Liver (tissue), 9 donors: ENCODE results near the gene GABRA1. TPM values are rescaled to one million over a fixed set of nuclear protein-coding genes. Genes with fewer than 3 reads are reported as not detected.

Experiments
- DNase-seq: peaks from one replicate; pipeline ENCODE4 v3.0.0-alpha.2; 2017; ENCODE audit warnings: low spot score
- H3K27ac ChIP-seq, 2 donors: one replicate each; pipeline ENCODE4 v1.7.0; 2013; ENCODE audit warnings: inconsistent platforms in 2 of 2, low read length in 2 of 2, control low read depth in 1 of 2, low read depth in 1 of 2, mild to moderate bottlenecking in 1 of 2
- H3K27me3 ChIP-seq, 4 donors: one replicate each; pipeline versions ENCODE4 v1.6.1 to v1.7.0; 2013; ENCODE audit warnings: low read length in 3 of 4, inconsistent platforms in 1 of 4, mild to moderate bottlenecking in 1 of 4, moderate library complexity in 1 of 4; ENCODE audit not compliant: control insufficient read depth in 4 of 4, insufficient read depth in 4 of 4
- H3K36me3 ChIP-seq, 4 donors: one replicate each; pipeline versions ENCODE4 v1.6.1 to v1.7.0; 2013; ENCODE audit warnings: low read length in 3 of 4, mild to moderate bottlenecking in 3 of 4, low read depth in 1 of 4, moderate library complexity in 1 of 4; ENCODE audit not compliant: control insufficient read depth in 4 of 4, insufficient read depth in 3 of 4
- H3K4me1 ChIP-seq, 4 donors: one replicate each; pipeline versions ENCODE4 v1.6.1 to v1.7.0; 2013; ENCODE audit warnings: low read length in 3 of 4, mild to moderate bottlenecking in 3 of 4, moderate library complexity in 1 of 4; ENCODE audit not compliant: control insufficient read depth in 4 of 4, insufficient read depth in 4 of 4
- H3K4me3 ChIP-seq, 3 donors: one replicate each; pipeline versions ENCODE4 v1.6.1 to v1.7.0; 2013; ENCODE audit warnings: low read length in 3 of 3, control low read depth in 1 of 3, low read depth in 1 of 3, mild to moderate bottlenecking in 1 of 3
- H3K9ac ChIP-seq, 2 donors: one replicate each; pipeline ENCODE4 v1.7.0; 2013; ENCODE audit warnings: low read length in 2 of 2, mild to moderate bottlenecking in 2 of 2, moderate library complexity in 2 of 2, control low read depth in 1 of 2, low read depth in 1 of 2
- H3K9me3 ChIP-seq, 4 donors: one replicate each; pipeline versions ENCODE4 v1.6.1 to v1.7.0; 2013; ENCODE audit warnings: low read length in 3 of 4; ENCODE audit not compliant: control insufficient read depth in 4 of 4
- CTCF ChIP-seq: fragments of 150-350 bp; IDR thresholded peaks from 2 replicates; pipeline ENCODE4 v1.5.1; 2017; ENCODE audit warnings: improper control_type of control experiment, low read depth, low read length; ENCODE audit not compliant: missing input control
- EGR1 ChIP-seq, 2 donors: IDR thresholded peaks; 2 replicates each; pipeline ENCODE4 v1.6.1; 2016 to 2018; ENCODE audit warnings: antibody characterized with exemption in 2 of 2, low read depth in 2 of 2
- FOXA2 ChIP-seq: IDR thresholded peaks from 2 replicates; pipeline ENCODE4 v1.6.1; 2016; ENCODE audit warnings: antibody characterized with exemption
- GABPA ChIP-seq, 2 donors: IDR thresholded peaks in 1 of 2; conservative IDR thresholded peaks in 1 of 2; 2 replicates each; pipeline ENCODE4 v1.6.1; 2016; ENCODE audit warnings: antibody characterized with exemption in 2 of 2, mild to moderate bottlenecking in 1 of 2, moderate library complexity in 1 of 2
- HNF4A ChIP-seq, 2 donors: conservative IDR thresholded peaks; 2 replicates each; pipeline ENCODE4 v1.6.1; 2016; ENCODE audit warnings: antibody characterized with exemption in 2 of 2, mild to moderate bottlenecking in 2 of 2
- HNF4G ChIP-seq: IDR thresholded peaks from 2 replicates; pipeline ENCODE4 v1.6.1; 2016; ENCODE audit warnings: antibody characterized with exemption
- JUND ChIP-seq, 2 donors: IDR thresholded peaks; 2 replicates each; pipeline ENCODE4 v1.6.1; 2016; ENCODE audit warnings: antibody characterized with exemption in 2 of 2
- MAX ChIP-seq: IDR thresholded peaks from 2 replicates; pipeline ENCODE4 v1.6.1; 2016; ENCODE audit warnings: antibody characterized with exemption
- NR2F2 ChIP-seq: IDR thresholded peaks from 2 replicates; pipeline ENCODE4 v1.6.1; 2016; ENCODE audit warnings: antibody characterized with exemption
- RAD21 ChIP-seq, 2 donors: IDR thresholded peaks; 2 replicates each; pipeline ENCODE4 v1.6.1; 2016; ENCODE audit warnings: antibody characterized with exemption in 2 of 2, mild to moderate bottlenecking in 2 of 2
- REST ChIP-seq: IDR thresholded peaks from 2 replicates; pipeline ENCODE4 v1.6.1; 2016; ENCODE audit warnings: antibody characterized with exemption, mild to moderate bottlenecking
- SP1 ChIP-seq: IDR thresholded peaks from 2 replicates; pipeline ENCODE4 v1.6.1; 2018; ENCODE audit warnings: antibody characterized with exemption, mild to moderate bottlenecking
- TAF1 ChIP-seq: conservative IDR thresholded peaks from 2 replicates; pipeline ENCODE4 v1.6.1; 2016; ENCODE audit warnings: antibody characterized with exemption, mild to moderate bottlenecking
- YY1 ChIP-seq: IDR thresholded peaks from 2 replicates; pipeline ENCODE4 v1.6.1; 2016; ENCODE audit warnings: antibody characterized with exemption, mild to moderate bottlenecking
- WGBS: extraction: QIAGEN DNeasy Blood & Tissue Kit; methylation state at CpG from one replicate; pipeline ENCODE4 v1.1.7; 2013; 5-methylcytosine and 5-hydroxymethylcytosine counted together
- polyA plus RNA-seq, 2 donors: library from polyadenylated mRNA; stranded (reverse) in 1 of 2; unstranded in 1 of 2; fragments of 200-250 nt in 1 of 2; fragments of >200 nt in 1 of 2; fragmentation: Nextera tagmentation in 1 of 2; extraction: Ambion mirVana in 1 of 2; gene quantifications; one replicate each; pipeline versions ENCODE4 v1.2.1 to v1.2.3, GENCODE V29; 2013 to 2015
- total RNA-seq, 2 donors: library from RNA; depleted of rRNA; stranded (reverse); fragments of >200 nt; gene quantifications; one replicate each; pipeline ENCODE4 v1.2.3, GENCODE V29; 2014
- TF ChIP-seq, protein P1 (sequence below): IDR thresholded peaks from 2 replicates; pipeline ENCODE4 v1.6.1; 2016; ENCODE audit warnings: antibody characterized with exemption
- TF ChIP-seq, protein P2 (sequence below): IDR thresholded peaks from 2 replicates; pipeline ENCODE4 v1.6.1; 2016; ENCODE audit warnings: antibody characterized with exemption
- donor health status: healthy.
- donor health status: healthy.
- donor health status: healthy.
- donor health status: healthy.
- donor health status: healthy.

GABRA1 gene
- total and polyA plus RNA-seq, 4 donors = not detected

- peaks cover 0 to 5% (median under 1%) of the 10 kb centered on the region in 4 donors for H3K27me3 ChIP-seq
- DNase-seq = no peak
- H3K4me3 ChIP-seq = no peak overlapping the region
- peaks cover 0 to 6% (median 1%) of the 10 kb centered on the region in 4 donors for H3K4me1 ChIP-seq
- 38% methylated on average over 2 of the region's 2 CpGs for WGBS
- no peaks in the 10 kb centered on the region for H3K36me3 ChIP-seq
- H3K9me3 ChIP-seq = no peaks in the 10 kb centered on the region
- H3K27ac ChIP-seq = no peak overlapping the region
- TF ChIP-seq RAD21 (IDR thresholded peaks at IDR 0.05) (peak; percentile 20 to 25), HNF4G (no peak)
- no peak overlapping the region for H3K9ac ChIP-seq
Observed at GRCh38 chr5:161851691-161852299, 3.9 kb downstream of the GABRA1 start.

DNA sequence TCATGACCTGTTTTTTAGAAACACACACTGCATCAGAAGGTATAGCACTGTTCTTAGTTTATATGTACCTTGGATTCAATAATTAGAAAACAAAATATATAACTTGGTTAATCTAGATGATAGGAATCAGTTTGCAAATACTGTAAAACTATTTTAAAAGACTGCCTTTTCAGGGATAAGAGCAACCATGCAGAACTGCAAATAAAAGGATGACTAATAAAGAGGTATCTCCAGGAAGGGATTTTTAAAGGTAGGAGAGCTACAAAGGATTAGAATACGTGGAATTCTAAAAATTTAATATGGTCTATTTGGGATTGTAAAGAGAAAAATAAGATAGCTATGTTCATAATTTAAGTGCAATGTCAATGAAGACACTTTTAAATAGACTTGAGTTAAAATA, 9.4 kb downstream of the GABRA1 start:
- WGBS = 30% methylated on average over 1 of the region's 1 CpG
- DNase-seq = no peak
- Histone ChIP-seq H3K27me3 (peaks cover 0 to 4% (median under 1%) of the 10 kb centered on the region in 4 donors), H3K36me3 (no peaks in the 10 kb centered on the region), H3K9me3 (no peaks in the 10 kb centered on the region), H3K27ac (no peak overlapping the region), H3K4me3 (no peak overlapping the region), H3K4me1 (no peaks in the 10 kb centered on the region), H3K9ac (no peak overlapping the region)
- TF ChIP-seq EGR1 (IDR thresholded peaks at IDR 0.05; ENCODE audit: low read depth in 2 of 2) (no peak), HNF4A (conservative IDR thresholded peaks at IDR 0.05) (no peak), JUND (IDR thresholded peaks at IDR 0.05) (no peak), CTCF (no peak), MAX (no peak), YY1 (no peak), SP1 (no peak), NR2F2 (no peak), TAF1 (no peak)
- TF ChIP-seq, protein P1, sequence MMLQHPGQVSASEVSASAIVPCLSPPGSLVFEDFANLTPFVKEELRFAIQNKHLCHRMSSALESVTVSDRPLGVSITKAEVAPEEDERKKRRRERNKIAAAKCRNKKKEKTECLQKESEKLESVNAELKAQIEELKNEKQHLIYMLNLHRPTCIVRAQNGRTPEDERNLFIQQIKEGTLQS = no peak

- Histone ChIP-seq H3K9ac (no peak overlapping the region), H3K4me3 (no peak overlapping the region), H3K27me3 (peaks cover 0 to 2% (median 0%) of the 10 kb centered on the region in 4 donors), H3K27ac (no peak overlapping the region), H3K36me3 (no peaks in the 10 kb centered on the region), H3K4me1 (no peaks in the 10 kb centered on the region), H3K9me3 (no peaks in the 10 kb centered on the region)
- TF ChIP-seq GABPA (IDR thresholded peaks at IDR 0.05 in 1 of 2, conservative IDR thresholded peaks at IDR 0.05 in 1 of 2) = no peak
- no peak for TF ChIP-seq SP1
- TF ChIP-seq, protein P1 = no peak
- TF ChIP-seq, protein P2, sequence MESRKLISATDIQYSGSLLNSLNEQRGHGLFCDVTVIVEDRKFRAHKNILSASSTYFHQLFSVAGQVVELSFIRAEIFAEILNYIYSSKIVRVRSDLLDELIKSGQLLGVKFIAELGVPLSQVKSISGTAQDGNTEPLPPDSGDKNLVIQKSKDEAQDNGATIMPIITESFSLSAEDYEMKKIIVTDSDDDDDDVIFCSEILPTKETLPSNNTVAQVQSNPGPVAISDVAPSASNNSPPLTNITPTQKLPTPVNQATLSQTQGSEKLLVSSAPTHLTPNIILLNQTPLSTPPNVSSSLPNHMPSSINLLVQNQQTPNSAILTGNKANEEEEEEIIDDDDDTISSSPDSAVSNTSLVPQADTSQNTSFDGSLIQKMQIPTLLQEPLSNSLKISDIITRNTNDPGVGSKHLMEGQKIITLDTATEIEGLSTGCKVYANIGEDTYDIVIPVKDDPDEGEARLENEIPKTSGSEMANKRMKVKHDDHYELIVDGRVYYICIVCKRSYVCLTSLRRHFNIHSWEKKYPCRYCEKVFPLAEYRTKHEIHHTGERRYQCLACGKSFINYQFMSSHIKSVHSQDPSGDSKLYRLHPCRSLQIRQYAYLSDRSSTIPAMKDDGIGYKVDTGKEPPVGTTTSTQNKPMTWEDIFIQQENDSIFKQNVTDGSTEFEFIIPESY = no peak
- TF ChIP-seq EGR1 (IDR thresholded peaks at IDR 0.05; ENCODE audit: low read depth in 2 of 2) = no peak
- no peak for TF ChIP-seq REST
- TF ChIP-seq FOXA2 = no peak
- TF ChIP-seq YY1 = no peak
- no peak for DNase-seq
- WGBS = 71% methylated on average over 3 of the region's 3 CpGs
Observed at GRCh38 chr5:161863259-161863658, 15.3 kb downstream of the GABRA1 start.
